Body of pancreas (tissue), 4 donors: ENCODE measurements around the gene KIAA0930. TPM values are rescaled to one million over a fixed set of nuclear protein-coding genes. Genes with fewer than 3 reads are reported as not detected.

ENCODE experiments used
- ATAC-seq: fragments of 150-250 bp; one replicate; pipeline ENCODE4 v1.9.1; 2016
- DNase-seq, 4 donors: peaks; one replicate each; pipeline ENCODE4 v3.0.0-alpha.2; 2019
- H3K27ac ChIP-seq, 4 donors: fragments of 200-600 bp; sonication (generic); 1 replicate in 3 of 4; 2 replicates in 1 of 4; pipeline versions ENCODE4 v1.5.1 to v1.6.1; 2016 to 2019; ENCODE audit warnings: mild to moderate bottlenecking in 1 of 4, mixed read lengths in 1 of 4, moderate library complexity in 1 of 4
- H3K27me3 ChIP-seq, 2 donors: fragments of 200-600 bp; sonication (generic); one replicate each; pipeline ENCODE4 v1.6.0; 2016; ENCODE audit warnings: mild to moderate bottlenecking in 1 of 2
- H3K36me3 ChIP-seq, 2 donors: fragments of 200-600 bp; sonication (generic); replicated peaks in 1 of 2; 2 replicates each; pipeline ENCODE4 v1.5.1; 2016; ENCODE audit warnings: low read depth in 2 of 2; ENCODE audit not compliant: insufficient read depth in 1 of 2
- H3K4me1 ChIP-seq: fragments of 200-600 bp; sonication (generic); one replicate; pipeline ENCODE4 v1.6.0; 2016
- H3K4me3 ChIP-seq, 2 donors: fragments of 200-600 bp; sonication (generic); 1 replicate in 1 of 2; 2 replicates in 1 of 2; pipeline ENCODE4 v1.5.1; 2016 to 2019
- H3K9me3 ChIP-seq, 3 donors: fragments of 200-600 bp; sonication (generic); 1 replicate in 2 of 3; 2 replicates in 1 of 3; pipeline ENCODE4 v1.5.1; 2016
- POLR2A ChIP-seq, 3 donors: fragments of 450-650 bp; IDR thresholded peaks; one replicate each; pipeline ENCODE4 v1.6.1; 2016; ENCODE audit warnings: antibody characterized with exemption in 3 of 3, mild to moderate bottlenecking in 2 of 3
- WGBS, 2 donors: methylation state at CpG; one replicate each; pipeline ENCODE4 v1.1.5; 2017; 5-methylcytosine and 5-hydroxymethylcytosine counted together
- intact Hi-C: fragments of 100-400 bp; cut with DNase I; formaldehyde crosslinking; loops from one replicate; pipeline ENCODE4 v1.15.1; 2023
- total RNA-seq, 2 donors: library from RNA; depleted of rRNA; stranded (reverse); fragments of >200 nt; gene quantifications; one replicate each; pipeline ENCODE4 v1.1.0, GENCODE V29; 2016
- TF ChIP-seq, protein P1 (sequence below), 7 experiments: fragments of 450-650 bp in 4 of 7; fragments of 200-600 bp in 3 of 7; sonication (generic) in 3 of 7; IDR thresholded peaks; one replicate each; pipeline ENCODE4 v1.5.1; 2016 to 2019; ENCODE audit warnings: antibody characterized with exemption in 7 of 7

Gene KIAA0930
- total RNA-seq, 2 donors from 2014 or later: 14.2 to 17.9 TPM

DNA sequence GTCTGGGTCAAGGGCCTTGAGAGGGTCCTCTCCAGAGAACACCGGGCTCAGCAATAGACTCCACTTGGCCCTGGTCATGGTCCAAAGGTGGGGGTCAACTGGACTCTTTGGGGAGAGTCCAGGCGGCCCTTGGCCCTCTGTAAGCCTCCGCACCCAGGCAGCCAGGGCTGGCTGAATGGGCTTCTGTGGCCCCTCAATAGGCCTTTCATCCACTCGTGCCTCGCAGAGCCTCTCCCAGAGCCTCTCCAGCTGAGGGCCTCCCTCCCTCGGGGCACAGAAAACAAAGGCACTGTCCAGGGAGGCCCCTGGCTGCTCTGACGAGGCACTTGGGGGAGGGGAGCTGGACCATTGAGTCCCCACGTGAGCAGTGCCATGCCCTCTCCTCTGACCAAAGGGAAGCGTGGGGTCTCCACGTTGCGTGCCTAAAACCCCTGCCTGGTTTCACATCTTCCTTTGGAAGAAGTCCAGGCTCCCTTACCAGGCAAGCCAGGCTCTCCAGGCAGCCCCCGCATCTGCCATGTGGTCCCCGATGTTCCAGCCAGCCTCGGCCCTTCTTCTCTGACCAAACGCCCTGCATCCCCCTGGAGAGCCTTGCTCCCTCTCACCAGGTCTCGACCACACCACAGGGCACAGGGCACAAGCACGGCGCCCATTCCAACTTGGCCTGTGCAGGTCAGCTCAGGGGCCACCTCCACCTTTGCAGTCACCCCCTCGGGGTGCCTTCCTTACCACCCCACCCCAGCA is 15.5 kb downstream of the KIAA0930 start:
- no peak for DNase-seq
- Histone ChIP-seq H3K4me1 (peaks cover 13% of the 10 kb centered on the region), H3K36me3 (no peaks in the 10 kb centered on the region), H3K4me3 (no peak overlapping the region), H3K27me3 (no peaks in the 10 kb centered on the region), H3K9me3 (no peaks in the 10 kb centered on the region), H3K27ac (no peak overlapping the region)
- 83 to 88% methylated on average over 14 to 19 of the region's 19 CpGs for WGBS, 2 donors
- TF ChIP-seq, protein P1, sequence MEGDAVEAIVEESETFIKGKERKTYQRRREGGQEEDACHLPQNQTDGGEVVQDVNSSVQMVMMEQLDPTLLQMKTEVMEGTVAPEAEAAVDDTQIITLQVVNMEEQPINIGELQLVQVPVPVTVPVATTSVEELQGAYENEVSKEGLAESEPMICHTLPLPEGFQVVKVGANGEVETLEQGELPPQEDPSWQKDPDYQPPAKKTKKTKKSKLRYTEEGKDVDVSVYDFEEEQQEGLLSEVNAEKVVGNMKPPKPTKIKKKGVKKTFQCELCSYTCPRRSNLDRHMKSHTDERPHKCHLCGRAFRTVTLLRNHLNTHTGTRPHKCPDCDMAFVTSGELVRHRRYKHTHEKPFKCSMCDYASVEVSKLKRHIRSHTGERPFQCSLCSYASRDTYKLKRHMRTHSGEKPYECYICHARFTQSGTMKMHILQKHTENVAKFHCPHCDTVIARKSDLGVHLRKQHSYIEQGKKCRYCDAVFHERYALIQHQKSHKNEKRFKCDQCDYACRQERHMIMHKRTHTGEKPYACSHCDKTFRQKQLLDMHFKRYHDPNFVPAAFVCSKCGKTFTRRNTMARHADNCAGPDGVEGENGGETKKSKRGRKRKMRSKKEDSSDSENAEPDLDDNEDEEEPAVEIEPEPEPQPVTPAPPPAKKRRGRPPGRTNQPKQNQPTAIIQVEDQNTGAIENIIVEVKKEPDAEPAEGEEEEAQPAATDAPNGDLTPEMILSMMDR (IDR thresholded peaks at IDR 0.05): no peak
- no peak for TF ChIP-seq POLR2A (IDR thresholded peaks at IDR 0.05)
- intact Hi-C loops: no loop called here
- ATAC-seq: peak; percentile 17

DNA sequence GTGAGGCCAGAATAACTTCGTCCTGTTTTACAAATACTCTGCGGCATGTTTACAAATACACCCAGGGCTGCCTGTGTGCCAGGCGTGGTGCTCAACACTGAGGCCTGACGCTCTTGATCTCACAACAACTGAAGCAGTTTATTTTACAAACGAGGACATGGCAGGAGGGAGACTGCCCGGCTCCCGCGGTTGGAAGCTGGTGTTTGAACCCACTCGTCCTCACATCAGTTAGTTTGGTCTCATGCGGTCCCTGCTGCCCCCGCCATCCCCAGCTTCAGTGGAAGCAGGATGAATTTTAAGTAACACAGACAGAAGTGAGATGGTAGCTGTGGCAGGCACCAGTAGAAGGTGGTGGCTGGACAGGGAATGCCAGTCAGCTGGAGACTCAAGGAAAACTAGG is 16.4 kb downstream of the KIAA0930 start:
- no peak overlapping the region for H3K27ac ChIP-seq
- no peak for ATAC-seq

DNA sequence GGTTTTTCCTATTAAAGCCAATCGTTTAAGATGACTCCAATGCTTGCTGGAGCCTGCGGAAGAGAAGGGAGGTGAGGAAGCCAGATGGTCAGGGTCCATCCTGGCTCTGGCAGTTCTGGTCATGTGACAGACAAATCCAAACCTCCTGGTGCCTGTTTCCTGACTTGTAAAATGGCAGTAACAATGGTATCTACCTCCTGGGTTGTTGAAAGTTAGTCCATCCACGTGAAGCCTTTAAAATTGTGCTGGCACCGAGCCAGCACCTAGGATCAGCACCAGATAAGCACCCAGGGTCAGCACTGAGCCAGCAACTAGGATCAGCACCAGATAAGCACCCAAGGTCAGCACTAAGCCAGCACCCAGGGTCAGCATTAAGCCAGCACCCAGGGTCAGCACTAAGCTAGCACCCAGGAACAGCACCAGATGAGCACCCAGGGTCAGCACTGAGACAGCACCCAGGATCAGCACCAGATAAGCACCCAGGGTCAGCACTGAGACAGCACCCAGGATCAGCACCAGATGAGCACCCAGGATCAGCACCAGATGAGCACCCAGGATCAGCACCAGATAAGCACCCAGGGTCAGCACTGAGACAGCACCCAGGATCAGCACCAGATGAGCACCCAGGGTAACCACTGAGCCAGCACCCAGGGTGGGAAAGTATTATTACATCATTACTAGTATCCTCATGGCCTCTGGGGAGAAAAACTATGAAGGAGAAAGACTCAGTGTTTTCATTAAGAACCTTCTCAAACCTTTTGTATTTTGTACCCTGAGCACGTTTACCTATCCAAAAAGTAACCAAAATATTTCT is 17.2 kb downstream of the KIAA0930 start:
- peaks cover 13% of the 10 kb centered on the region for H3K4me1 ChIP-seq
- no peak for TF ChIP-seq POLR2A (IDR thresholded peaks at IDR 0.05)
- TF ChIP-seq, protein P1 (IDR thresholded peaks at IDR 0.05): no peak
- no peak overlapping the region for H3K4me3 ChIP-seq
- H3K36me3 ChIP-seq: no peaks in the 10 kb centered on the region
- intact Hi-C loops: no loop called here
- H3K9me3 ChIP-seq: no peaks in the 10 kb centered on the region
- WGBS, 2 donors: 52 to 56% methylated on average over 4 to 5 of the region's 5 CpGs
- DNase-seq: no peak
- no peak for ATAC-seq
- H3K27me3 ChIP-seq: no peaks in the 10 kb centered on the region
- H3K27ac ChIP-seq: no peak overlapping the region

More for the DNA sequence above, 16.4 kb downstream of the KIAA0930 start:
- no peak overlapping the region for H3K4me3 ChIP-seq
- no peaks in the 10 kb centered on the region for H3K9me3 ChIP-seq
- H3K4me1 ChIP-seq: peaks cover 13% of the 10 kb centered on the region
- TF ChIP-seq POLR2A (IDR thresholded peaks at IDR 0.05): no peak
- TF ChIP-seq, protein P1 (IDR thresholded peaks at IDR 0.05): no peak
- H3K36me3 ChIP-seq: no peaks in the 10 kb centered on the region
- no peak for DNase-seq
- no peaks in the 10 kb centered on the region for H3K27me3 ChIP-seq
- intact Hi-C loops: no loop called here
- 79 to 80% methylated on average over 11 of the region's 11 CpGs for WGBS, 2 donors

DNA sequence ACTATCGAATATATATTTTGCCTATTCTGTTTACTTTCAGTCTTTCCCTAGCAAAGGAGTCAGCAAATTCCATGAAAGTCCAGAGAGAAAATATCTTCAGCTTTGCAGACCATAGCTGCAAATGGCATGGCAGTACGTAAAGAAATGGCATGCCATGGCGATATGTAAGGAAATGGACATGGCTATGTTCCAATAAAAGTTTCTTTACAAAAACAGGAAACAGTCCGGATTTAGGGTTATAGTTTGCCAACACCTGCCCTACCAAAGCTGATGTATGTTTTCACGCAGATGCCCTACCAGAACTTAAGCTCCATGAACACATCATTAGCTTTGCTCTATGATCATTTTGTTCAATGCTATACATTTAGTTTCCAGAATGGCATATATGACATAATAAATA is 19.5 kb downstream of the KIAA0930 start:
- DNase-seq: no peak
- intact Hi-C loops: no loop called here
- H3K27ac ChIP-seq: no peak overlapping the region
- no peak for TF ChIP-seq POLR2A (IDR thresholded peaks at IDR 0.05)
- TF ChIP-seq, protein P1 (IDR thresholded peaks at IDR 0.05): no peak
- no peaks in the 10 kb centered on the region for H3K9me3 ChIP-seq
- H3K4me1 ChIP-seq: peaks cover 12% of the 10 kb centered on the region
- 73 to 78% methylated on average over 5 of the region's 5 CpGs for WGBS, 2 donors
- H3K36me3 ChIP-seq: no peaks in the 10 kb centered on the region
- no peak for ATAC-seq
- H3K27me3 ChIP-seq: no peaks in the 10 kb centered on the region
- H3K4me3 ChIP-seq: no peak overlapping the region
